Measurements from ENCODE around the gene JPH4.

Gene JPH4

DNA sequence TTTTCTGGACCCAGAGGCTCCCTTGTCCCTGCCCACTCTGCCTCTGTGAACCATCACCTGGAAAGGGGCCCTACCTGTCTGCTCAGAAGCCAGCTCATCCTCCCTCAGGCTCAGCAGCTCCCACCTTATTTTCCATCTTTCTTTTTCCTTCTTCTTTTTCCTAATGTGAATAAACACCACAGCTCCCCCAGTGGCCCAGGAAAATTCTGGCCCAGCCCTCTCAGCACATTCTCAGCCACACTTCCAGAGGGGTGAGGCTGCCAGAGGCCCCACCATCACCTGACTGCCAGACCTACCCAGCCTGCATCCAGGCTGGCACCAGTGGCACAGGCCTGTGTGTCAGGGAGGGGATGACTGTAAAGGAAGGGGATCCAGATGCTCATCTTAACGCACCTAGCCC, 50.0 kb downstream of the JPH4 start:
- no peak for TF ChIP-seq ZFX (IDR thresholded peaks at IDR 0.05; ENCODE audit: borderline replicate concordance)
- TF ChIP-seq, protein P1, sequence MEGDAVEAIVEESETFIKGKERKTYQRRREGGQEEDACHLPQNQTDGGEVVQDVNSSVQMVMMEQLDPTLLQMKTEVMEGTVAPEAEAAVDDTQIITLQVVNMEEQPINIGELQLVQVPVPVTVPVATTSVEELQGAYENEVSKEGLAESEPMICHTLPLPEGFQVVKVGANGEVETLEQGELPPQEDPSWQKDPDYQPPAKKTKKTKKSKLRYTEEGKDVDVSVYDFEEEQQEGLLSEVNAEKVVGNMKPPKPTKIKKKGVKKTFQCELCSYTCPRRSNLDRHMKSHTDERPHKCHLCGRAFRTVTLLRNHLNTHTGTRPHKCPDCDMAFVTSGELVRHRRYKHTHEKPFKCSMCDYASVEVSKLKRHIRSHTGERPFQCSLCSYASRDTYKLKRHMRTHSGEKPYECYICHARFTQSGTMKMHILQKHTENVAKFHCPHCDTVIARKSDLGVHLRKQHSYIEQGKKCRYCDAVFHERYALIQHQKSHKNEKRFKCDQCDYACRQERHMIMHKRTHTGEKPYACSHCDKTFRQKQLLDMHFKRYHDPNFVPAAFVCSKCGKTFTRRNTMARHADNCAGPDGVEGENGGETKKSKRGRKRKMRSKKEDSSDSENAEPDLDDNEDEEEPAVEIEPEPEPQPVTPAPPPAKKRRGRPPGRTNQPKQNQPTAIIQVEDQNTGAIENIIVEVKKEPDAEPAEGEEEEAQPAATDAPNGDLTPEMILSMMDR (IDR thresholded peaks at IDR 0.05): peak; percentile 12; the same call in 1 of the 2 replicates
- H3K27ac ChIP-seq: no peak overlapping the region

DNA sequence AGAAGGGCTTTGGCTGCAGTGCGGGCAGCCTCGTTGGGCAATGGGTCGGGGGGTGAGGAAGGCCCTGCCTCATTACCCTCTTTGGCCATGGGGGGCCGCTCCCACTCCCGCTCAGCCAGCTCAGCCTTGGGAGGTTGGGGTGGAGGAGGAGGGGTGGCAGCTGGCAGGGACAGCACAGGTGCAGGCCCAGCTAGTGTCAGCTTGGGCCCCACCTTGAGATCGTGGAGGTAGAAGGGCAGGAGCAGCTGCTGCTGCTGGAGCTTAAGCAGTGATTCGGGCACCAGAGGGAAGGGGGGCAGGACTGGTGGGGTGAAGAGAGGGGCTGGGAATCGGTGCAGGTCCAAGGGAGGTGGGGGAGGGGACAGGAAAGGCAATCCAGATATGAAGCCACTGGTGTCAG, 53.0 kb downstream of the JPH4 start:
- TF ChIP-seq, protein P1 (IDR thresholded peaks at IDR 0.05): no peak
- no peak for TF ChIP-seq ZFX (IDR thresholded peaks at IDR 0.05; ENCODE audit: borderline replicate concordance)
- H3K27ac ChIP-seq: no peak overlapping the region

DNA sequence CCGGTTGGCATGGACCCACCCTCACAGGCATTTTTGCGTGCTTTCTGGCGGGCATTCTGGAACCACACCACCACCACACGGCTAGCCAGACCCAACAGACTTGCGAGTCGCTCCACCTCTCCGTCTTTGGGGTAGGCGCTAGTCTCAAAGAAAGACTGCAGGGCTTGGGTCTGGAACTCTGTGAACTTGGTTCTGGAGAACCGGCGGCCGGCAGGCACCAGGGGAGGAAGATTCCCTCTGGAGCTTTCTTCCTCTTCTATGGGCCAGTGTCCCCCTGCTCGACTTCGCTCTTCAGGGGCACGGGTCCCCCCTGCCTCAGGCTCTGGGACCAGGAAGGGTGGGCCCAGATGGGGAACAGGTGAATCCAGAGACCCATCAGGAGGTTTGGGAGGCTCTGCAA, 53.6 kb downstream of the JPH4 start:
- H3K27ac ChIP-seq: no peak overlapping the region
- TF ChIP-seq ZFX (IDR thresholded peaks at IDR 0.05; ENCODE audit: borderline replicate concordance): no peak
- TF ChIP-seq, protein P1 (IDR thresholded peaks at IDR 0.05): no peak

DNA sequence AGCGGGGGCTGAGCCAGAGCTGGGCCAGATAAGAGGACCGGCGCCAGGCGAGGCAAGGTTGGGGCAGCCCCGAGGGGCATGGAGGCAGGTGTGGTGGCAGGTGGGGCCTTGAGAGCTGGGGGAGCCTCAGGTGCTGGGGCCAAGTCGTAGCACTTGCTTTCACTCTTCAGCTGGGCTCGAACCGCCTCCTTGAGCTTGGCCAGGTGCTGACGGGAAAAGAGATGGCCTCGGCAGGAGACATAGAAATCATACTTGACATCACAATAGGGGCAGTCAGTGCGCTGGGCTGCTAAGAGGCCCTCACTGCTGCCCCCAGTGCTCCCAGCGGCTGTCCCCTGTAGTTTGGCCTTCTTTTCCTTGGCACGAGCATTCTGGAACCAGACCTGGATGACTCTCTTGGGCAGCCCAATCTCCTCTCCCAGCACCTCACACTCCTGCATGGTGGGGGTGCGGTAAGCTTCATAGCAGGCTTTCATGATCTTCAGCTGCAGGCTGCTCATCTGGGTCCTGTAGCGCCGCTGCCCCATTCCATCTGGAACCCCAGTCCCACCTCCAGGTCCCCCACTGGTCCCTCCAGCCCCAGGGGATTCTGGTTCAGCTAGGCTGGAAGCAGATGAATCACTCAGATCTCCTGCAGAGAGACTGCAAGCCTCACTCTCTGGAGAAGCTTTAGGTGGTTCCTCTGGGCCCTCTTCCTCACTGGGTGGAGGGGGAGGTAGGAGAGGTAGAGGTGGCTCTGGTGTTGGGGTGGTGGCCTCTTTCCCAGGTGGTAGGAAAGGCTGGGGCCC, 55.2 kb downstream of the JPH4 start:
- H3K27ac ChIP-seq: no peak overlapping the region

DNA sequence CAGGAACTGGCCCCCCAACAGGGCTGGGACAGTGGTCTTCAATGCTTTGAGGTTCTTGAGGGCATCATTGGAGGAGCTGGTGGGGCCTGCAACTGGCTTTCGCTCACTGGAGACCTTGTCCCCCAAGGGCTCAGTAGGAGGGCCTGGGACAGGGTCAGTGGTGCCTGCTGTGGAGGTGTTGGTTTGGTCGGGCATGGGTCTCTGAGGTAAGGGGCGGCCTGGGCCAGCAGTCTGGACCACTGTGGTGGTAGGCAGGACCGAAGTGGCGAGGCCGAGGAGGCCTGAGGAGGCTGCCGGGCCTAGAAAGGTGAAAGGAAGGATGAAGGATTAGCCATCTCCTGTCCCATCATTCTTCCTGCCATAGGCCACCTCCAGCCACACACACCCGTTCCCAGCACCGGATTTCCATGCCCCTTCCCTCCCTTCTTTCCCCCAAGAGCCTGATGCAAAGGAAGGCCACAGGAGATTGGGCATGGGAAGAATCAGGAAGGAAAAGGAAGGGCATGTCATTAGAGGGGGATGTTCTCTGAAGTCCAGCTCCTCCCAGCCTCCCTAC, 55.9 kb downstream of the JPH4 start:
- no peak overlapping the region for H3K27ac ChIP-seq
- TF ChIP-seq, protein P1 (IDR thresholded peaks at IDR 0.05): no peak
- TF ChIP-seq ZFX (IDR thresholded peaks at IDR 0.05; ENCODE audit: borderline replicate concordance): no peak

More for the DNA sequence above, 55.2 kb downstream of the JPH4 start:
- TF ChIP-seq, protein P1 (IDR thresholded peaks at IDR 0.05): no peak
- TF ChIP-seq ZFX (IDR thresholded peaks at IDR 0.05; ENCODE audit: borderline replicate concordance): no peak

DNA sequence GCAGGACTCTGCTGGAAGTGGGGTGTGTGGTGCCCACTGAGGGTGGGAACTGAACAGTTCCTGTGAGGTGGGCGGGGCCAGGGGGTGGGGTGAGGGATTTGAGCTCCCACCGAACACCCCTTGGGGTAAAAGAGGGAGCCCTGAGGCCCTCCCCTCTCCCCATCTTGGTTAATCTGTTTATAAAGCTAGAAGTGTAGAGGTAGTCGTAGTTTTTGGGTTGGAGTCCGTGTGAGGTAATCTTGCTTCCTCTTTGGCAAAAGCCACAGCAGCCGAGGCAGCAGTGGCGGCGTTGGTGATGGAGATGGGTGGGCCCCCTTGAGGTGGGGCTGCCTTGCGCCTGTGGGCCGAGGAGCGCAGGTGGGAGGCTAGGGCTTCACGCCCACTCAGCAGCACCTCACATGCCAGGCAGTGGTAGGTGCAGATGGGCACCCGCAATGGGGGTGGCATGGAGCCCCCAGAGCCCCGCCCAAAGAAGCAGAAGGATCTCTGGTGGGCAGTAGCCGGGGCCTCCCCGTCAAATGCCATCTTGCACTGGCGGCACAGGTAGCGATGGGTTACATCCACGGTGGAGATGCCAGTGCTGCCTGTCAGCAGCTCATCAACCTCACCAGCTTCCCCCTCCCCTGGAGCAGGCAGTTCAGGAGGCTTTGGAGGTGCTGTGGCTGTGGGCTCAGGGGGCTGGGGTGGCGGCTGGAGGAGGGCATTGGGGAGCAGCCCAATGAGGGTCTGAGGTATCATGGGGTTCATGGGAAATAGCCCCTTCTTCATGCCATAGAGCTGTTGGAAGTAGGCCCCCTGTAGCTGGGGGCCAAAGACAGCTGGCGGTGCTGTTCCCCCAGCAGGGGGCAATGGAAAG, 56.6 kb downstream of the JPH4 start:
- H3K27ac ChIP-seq: no peak overlapping the region
- TF ChIP-seq ZFX (IDR thresholded peaks at IDR 0.05; ENCODE audit: borderline replicate concordance): no peak
- TF ChIP-seq, protein P1 (IDR thresholded peaks at IDR 0.05): no peak
